Activated CD4-positive, alpha-beta T cell treated with anti-CD3 and anti-CD28 coated beads for 24 hours (primary cell): Measurements from ENCODE around the gene UNC79.

Experiments used
- DNase-seq, 2 donors: peaks; one replicate each; pipeline ENCODE4 v3.0.0-alpha.2; 2020; ENCODE audit warnings: low read depth in 2 of 2

Gene UNC79

DNA sequence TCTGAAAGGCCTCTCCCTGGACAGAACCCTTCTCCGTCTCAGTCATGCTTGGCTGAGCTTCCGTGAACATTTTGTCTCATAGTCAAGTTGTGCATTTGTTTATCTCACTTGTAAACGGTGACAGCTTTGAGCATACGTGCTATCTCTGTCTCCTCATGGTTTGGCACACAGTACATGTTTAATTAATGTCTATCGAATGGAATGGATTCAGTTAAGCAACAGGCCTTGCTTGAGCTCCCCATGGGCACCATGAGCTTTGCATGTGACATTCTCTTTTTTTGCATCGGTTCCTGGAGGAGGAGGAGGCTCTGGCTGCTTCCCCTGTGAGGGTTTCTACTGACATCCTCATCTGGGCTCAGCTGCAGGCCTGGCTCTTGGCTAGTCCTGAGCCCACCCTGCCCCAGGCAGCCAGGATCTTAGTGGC, 277.6 kb downstream of the UNC79 start:
- no peak for DNase-seq

DNA sequence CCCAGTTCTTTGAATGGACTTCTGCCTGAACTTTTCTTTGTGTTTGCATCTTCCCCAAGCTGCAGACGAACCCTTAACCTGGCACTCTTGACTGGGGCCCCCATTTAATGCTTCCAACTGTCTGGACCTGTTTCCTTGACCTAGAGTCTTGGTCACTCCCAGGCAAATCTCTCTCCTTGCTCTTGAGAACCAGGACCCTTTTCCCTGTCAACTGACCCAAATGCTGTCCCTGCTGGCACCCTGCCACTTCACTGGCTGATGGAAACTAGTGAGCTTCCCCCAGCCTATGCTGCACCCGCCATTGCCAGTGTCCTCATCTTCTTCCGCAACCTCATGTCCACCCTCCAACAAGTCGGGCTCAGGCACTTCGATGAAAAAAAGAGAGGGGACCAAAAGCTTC, 278.1 kb downstream of the UNC79 start:
- no peak for DNase-seq

DNA sequence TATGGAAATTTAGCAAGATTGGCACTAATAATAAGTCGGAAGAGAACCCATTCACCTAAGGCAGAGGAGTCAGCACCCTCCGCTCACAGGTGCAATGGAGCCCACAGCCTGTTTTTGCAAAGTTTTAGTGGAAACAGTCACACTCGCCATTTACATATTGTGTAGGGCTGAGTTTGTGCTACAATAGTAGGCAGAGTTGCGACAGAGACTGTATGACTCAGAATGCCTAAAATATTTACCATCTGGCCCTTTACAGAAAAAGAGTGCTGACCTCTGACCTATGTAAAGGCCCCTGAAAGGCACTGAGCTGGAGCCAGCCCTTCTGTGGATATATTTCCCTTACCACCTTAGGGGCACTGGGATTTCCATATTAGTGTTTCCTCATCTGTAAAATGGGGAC, 278.5 kb downstream of the UNC79 start:
- DNase-seq = no peak

DNA sequence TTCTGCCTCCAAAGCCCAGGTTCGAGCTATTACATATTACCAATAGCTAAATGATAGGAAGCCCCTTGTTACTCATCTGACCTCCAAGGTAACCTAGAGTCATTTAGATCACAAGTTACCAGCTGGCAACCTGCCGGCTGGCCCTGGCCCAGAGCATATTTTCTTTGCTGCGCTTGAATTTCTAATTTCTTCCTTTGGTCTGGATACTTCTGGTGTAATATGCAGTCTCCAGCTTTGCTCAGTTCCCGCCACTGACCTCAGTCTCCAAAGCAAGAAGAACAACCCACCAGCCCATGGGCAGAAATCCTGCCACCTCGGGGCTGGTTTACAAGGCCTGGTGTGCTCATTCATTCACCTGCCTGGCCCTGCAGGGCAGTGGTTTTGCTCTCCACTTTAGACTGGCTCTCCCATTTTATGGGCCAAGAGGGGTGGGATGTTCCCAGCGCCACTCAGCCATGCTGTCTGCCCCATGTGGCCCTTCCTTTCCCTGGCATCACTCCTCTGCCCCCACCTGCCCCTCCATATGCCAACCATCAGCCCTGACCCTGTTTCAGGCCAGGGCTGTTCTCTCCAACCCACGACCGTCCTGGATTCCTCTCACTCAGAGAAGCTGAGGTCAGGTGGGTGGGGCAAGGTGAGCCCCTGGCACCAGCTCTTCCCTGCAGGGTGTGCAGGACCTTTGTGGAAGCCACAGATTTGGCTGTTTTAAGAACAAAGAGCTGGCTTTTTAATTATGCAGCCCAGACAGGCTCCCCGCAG, 281.5 kb downstream of the UNC79 start:
- no peak for DNase-seq

DNA sequence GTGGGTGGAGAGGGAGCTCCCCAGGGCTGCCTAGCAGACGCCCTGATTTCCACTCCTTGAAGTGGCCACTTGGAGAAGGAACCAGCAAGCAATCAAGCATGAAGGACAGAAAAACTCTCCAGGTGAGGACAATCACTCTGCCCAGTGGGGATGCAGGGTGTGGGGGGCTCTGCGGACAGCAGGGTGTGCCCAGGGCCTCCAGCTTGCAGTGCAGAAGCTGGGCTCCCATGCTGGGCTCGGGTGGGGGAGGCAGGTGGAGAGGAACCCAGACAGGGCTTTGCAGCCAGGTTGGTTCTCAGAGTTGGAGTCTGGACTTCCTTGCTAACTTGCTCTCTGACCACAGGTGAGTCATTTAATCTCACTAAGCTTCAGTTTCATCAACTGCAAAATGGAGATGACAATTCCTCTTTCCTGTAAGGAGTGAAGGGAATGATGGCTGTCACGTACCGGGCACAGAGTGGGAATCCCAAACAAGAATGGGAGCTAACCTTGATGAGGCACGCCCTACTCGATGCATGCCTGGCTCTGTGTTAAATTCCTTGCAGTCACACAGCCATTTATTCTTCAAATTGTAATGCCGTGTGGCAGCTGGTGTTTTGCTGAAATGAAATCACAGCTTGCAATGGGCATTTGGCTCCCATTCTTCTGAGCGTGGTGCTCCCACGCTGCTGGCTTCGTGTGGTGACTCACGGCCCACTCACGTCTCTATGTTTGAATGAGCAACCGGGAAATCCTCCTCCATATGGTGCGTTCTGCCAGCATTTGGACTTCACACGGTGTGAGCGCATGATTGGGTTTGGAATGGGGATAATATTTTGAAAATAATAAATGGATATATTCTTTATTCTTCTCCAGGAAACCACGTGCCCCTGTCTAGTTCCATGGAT, 282.3 kb downstream of the UNC79 start:
- DNase-seq = no peak

DNA sequence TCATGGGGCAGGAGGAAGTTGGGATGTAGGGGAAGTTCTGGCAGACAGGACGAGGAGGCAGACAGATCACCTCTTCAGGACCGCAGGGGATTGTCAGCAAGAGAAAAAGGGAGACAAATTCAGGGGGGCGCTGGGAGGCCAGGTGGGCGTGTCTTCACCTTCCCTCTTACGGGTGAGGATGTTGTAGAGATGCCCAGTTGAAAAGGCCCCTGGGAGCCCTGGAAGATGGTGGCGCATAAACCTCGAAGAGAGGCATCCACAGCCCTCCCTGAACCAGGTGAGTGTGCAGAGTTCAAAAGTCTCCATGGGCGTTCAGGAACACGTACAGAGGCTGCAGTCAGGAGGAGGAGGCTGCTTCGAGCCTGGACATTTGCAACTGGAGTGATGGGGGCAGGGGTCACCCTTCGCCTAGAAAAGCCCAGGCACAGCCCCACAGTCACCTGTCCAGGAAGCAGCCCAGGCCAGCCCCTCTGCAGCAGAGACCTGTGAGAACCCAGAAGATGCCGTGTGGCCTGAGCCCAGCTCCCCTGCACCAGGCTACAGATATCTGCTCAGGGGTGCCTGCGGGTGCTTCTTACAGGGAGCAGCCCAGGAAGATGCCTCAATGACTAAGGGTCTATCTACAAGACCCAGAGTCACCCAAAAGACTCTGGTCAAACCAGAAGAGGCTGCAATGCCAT, 283.1 kb downstream of the UNC79 start:
- DNase-seq = no peak

DNA sequence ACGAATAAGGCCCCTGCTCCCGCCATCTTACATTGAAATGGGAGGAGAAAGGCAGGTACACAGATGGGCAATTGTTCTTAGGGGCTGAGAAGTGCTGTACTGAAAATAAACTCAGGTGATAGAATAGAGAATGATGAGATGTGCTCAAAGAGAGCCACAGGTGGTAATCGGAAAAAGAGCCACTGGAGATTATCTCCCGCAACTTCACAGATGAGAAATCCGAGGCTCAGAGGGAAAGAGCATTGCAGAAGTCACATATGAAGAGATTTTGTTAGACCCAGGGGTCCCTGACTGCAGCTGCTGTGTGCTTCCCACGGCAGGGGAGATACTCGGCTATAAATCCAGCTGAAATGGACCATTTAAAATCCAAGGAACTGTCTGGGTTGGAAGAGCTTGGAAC, 283.9 kb downstream of the UNC79 start:
- no peak for DNase-seq

DNA sequence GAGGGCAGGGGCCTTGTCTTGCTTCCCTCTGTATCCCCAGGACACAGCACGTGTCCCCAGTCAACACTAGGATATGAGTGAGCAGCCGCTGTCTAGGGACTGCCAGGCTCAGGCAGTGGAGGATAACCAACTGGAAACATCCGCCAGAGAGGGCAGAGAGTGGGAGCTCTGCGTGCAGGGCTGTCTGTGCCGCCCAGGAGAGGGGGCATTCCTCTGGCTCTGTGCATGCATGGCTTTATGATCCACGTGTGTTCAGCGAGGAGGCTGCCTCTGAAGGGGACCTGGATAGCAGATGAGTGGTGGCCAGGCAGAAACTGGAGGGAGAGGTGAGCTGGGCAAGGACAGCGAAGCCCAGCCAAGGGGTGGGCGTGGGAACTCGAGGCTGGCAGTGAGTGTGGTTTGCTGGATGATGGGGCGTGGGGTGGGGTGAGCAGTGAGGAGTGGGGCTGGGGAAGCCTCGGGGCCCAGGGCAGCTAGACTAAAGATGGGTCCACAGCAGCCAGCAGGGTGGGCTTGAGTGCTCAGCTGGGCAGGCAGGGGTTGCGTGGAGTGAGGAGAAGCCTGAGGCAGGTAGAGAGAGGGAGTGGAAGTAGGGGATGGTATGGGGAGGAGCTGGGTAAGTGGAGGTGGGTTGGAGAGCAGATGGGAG, 284.7 kb downstream of the UNC79 start:
- no peak for DNase-seq

DNA sequence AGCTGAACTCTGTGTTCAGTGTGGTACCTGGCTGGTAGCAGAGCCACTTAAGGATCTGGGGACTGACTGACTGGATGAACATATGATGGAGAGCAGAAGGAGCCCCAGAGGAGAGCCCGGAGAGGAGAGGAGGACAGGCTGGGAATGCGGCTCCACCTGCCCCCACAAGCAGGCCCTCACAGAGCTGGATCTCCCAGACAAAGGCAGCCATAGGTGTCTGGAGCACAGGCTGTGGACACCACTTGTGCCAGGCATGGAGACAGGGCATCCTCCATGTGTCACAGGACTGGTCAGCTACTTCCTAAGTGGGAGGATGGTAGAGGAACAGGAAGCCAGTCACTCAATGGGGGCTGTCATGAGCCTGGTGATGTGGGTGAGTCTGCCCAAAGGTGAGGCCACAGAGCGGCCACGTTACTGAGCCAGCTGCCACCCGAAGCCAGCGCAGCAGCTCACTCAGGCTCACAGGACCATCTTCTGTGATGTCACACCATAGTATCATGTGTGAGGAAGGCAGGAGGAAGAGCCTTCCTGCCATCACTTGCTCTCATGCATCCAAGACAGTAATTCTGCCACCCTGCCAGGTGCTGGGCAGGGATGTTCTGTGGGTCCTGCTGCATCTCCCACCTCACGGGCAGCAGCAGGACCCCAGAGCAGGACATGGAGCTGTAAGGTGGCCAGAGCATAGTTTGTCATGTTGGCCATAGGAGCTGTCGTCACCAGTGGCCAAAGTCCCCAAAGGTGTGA, 285.4 kb downstream of the UNC79 start:
- no peak for DNase-seq

DNA sequence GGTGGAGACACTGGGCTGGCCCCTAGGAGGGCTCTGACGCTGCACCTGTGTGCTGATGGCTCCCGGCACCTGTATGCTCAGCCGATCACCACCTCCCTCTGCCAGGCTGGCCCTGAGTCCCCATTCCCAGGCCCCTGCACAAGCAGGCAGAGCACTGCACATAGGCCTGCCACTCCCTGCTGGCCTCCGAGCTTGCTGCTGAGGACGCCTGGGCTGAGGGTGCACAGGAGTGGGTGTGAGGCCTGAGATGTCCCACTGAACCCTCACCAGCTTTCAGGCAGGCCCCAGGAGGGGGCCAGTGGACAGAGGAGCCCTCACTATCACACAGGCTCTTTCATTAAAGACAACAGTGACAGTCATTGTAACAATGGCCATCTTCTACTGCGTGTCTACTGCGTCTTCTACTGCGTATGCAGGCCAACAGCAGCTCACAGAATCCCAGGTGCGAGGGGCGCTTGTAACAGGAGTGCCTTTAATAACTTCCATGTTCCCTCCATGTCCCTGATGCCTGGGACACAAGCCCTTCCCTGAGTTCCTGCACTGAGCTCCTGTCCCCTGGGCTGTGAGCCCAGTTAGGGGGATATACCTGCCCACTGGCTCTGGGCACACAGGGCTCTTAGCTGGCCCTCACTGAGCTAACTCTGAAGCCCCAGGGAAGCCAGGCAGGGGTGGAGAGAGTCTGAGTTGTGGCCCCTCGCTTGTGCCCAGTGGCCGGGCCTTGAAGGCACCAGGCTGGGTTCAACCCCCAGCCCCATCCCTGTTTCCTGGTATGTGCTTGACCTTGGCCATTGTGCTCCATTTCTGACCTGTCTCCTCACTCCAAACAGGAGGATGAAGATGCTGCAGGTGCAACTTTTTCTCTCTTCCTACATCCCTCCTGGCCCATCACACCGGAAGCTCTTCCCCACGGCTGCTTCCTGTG, 286.3 kb downstream of the UNC79 start:
- DNase-seq = no peak

DNA sequence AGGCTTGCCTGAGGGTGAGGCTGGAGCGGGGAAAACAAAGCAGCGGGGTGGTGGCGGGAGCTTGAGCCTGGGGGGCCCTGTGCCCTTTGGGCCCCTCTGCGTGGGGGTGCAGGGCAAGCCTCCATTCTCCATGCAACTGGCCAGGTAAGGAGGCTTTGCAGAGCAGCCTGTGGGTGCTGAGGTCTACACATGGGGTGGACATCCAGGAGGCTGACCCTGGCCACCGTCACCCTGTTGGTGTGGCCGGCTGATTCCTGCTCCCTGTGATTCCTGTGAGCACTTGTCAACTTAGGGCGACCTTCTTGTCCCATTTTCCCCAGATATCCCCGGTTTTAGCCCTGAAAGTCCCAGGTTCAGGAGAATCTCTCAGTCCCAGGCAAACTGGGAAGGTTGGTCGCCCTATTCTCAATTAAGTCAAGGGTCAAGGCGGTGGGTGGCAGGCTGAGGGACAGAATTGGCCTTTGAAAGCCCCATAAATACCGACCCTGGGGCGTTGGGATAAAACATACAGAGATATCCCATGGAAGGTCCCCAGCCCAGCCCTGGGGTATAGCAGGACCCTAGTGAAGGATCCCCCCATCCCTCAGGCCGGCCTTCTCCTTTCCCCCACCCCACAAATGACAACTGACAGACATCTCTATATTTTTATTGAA, 287.1 kb downstream of the UNC79 start:
- DNase-seq = no peak

DNA sequence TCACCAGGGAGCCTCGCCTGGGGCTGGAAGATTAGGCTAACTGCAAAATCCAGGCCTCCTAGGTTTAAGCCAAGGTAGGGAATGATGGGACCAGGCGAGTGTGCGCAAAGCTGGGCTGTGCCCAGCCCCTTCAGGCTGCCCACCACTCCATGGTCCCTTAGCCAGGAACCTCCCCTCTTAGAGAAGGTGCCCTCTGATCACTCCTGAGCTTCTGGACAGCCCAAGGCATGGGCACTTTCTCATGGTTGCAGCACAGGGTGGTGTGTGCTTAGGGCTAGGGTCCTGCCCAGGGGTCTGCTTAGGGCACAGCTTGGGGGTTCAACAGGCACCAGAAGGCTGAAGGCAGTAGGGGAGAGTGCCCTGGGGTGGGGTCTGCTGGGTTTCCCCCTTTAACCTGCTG, 288.5 kb downstream of the UNC79 start:
- no peak for DNase-seq

DNA sequence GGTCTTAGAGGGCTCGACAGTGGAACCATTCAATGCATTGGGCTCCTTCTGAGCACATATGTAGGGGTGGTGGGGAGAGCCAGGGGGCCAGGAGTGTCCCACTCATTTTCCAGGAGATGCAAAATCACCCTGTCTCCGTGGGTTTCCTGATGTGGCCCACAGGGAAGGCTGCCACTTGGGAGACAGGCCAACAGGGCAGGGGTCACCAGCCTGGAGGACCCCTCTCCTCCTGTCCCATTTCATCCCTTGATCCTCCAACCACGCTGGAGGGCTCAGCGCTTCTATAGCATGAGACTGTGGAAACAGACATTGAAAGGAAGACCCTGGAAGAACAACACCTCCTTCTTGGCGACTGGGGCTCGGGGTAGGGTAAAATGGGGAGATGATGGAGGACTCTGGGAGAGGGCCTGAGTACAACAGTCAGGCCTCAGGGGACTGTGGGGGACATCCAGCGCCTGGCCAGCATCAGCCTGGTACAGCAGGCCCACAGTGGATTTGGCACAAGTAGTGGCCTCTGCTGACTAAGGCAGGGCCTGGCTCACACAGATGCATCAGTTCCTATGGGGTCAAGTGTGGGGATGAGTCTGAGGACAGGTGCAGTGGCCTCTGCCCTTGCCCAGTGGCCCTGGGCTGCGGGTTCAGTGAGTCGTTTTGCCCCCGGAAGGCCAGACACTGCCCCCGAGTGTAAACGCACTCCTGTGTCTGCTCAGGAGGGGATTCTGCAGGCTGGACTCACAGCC, 289.5 kb downstream of the UNC79 start:
- DNase-seq = no peak

DNA sequence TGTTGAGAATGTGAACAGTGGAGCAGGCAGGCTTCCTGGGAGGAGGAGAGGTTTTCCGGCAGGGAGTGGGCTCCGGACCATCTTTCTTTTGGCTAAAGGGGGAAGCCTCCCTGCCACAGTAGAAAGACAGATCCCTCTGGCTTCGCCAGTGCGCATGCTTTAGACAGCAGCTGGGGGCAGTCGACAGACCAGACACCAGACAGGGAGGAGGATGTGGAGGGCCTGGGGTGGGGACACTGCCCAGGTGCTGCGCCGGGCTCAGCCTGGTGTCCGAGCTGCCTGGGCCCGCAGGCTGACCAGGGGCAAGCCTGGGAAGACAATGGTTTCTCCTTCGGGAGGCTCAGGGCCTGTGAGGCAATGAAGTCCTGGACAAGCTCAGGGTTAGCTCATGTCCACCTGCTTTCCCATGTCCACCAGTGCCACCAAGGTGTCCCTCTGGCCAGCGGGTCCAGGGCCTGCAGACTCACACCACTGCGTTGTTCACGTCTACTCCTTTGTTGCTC, 290.3 kb downstream of the UNC79 start:
- DNase-seq = no peak

DNA sequence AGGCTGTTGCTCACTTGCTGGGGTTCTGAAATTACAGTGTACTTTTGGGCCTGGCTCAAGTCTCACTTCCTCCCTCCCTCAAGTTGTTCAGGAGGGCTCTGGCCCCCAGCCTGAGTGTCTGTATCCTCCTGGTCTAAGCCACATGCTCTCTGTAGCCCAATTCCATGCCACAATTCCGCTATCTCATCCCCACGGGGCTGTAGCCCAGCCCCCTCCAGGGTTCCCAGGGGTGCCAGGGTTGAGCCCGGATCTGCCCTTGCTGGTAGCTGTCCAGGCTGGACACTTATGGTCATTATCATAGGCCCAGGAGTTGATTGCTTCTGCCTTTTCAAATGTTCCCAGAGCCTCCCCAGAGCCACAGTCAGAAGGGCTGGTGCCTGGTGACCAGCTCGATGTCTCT, 292.3 kb downstream of the UNC79 start:
- DNase-seq = no peak

DNA sequence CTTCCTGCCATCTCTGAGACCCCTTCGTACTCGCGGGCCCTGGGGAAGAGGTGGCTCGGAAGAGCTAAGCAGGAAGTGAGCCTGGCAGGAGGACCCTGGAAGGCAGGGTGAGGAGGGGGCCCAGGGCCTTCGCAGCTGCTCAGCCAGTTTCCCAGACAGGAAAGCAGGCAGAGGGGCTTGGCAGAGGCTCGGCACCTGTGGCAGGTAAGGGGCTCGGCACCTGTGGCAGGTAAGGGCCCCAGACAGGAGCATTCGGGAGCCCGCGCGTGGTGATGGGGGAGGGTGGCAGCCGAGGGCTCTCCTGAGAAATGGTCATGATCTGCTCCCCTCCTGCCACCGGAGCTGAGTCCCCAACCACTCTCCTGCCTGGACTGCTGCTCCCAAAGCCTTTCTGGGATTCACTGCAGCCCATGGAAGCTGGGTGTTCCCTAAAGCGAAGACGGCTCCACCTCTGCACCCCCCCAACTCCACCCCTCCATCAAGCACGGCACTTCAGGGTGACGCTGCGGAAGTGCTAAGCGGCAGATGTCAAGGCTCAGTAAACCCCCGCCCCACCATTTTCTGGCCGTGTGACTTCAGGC, 294.4 kb downstream of the UNC79 start:
- DNase-seq = no peak

DNA sequence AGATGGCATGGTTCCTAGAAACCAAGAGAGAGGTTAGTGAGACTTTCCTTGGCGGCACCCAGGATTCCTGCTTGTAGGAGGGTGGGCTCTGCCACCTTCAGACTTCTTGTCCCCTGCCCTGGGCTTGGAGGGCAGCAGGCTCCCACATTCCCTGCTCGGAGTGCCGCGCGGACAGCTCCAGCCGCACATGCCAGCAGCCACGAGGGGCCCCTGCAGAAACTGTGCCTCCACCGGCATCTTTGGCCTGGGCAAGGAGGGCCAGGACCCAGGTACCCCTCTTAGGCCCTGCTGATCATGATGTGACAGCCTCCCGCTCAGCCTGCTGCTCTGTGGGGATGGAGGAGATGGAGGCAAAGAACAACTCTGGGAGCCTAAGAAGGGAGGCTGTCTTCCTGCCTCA, 295.3 kb downstream of the UNC79 start:
- no peak for DNase-seq

DNA sequence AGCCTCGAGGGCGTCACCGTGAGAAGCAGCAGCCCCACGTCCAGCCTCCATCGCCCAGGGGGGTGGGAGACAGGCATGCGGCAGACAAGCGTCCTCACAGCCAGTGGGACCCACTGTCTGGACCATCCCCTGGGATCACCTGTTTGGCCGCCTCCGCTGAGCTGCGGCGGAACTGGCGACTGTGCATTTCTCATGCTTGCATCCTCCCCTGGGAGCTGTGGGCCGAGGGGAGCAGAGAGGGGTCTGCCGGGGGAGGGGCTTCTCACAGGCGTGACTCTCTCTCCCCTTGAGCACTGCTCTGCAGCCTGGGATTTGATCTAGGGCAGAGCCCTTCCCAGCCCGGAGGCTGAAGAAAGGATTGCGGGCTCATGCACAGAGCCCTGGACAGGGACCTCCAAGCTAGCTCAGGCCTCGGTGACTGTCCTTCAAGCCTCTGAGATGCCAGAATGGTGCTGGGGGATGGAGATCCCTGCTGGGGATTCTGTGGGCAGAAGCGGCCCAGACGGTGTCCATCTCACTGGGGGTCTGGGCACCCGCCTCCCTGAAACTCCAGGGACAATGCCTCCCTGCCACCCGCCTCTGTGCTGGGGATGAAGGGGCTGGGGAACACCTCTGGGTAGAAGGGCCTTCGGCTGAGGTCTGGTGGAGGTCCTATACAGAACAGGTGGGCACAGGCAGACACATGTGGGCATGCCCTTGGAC, 296.5 kb downstream of the UNC79 start:
- no peak for DNase-seq
